GM18858 (cell line): ENCODE measurements around the gene ZNF516.

Experiments
- ATAC-seq: cut with Tn5 transposase; IDR thresholded peaks from one replicate; pipeline ENCODE4 v1.9.1; 2021; ENCODE audit not compliant: unreplicated experiment

Gene ZNF516

GRCh38 chr18:76514573-76514972 is 19.5 kb upstream of the ZNF516 start:
- ATAC-seq, result no peak

DNA sequence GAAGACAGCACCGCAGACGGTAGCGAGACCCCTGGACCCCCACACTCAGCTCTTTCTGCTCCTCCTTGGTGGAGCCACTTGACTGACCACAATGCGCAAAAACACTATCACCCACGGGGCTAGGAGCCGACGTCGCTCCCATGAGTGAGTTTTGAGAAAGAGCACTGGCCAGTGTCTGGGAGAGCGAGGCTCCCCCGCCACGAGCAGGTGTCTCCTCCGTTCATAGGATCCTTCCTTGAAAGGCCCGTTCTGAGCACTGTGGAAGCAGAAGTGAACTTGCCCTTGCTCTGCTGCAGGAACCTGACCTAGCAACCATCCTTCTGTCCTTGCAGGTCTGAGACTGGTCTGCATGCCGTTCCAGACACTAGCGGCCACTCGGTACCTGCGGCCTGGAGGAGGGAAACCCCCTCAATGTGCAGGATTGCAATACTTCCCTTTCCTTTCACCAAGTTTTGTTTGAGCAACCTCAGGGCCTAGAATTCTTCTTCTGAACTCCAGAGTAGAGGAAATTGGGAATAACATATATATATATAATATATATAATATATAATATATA is 12.9 kb upstream of the ZNF516 start:
- ATAC-seq, result no peak

DNA sequence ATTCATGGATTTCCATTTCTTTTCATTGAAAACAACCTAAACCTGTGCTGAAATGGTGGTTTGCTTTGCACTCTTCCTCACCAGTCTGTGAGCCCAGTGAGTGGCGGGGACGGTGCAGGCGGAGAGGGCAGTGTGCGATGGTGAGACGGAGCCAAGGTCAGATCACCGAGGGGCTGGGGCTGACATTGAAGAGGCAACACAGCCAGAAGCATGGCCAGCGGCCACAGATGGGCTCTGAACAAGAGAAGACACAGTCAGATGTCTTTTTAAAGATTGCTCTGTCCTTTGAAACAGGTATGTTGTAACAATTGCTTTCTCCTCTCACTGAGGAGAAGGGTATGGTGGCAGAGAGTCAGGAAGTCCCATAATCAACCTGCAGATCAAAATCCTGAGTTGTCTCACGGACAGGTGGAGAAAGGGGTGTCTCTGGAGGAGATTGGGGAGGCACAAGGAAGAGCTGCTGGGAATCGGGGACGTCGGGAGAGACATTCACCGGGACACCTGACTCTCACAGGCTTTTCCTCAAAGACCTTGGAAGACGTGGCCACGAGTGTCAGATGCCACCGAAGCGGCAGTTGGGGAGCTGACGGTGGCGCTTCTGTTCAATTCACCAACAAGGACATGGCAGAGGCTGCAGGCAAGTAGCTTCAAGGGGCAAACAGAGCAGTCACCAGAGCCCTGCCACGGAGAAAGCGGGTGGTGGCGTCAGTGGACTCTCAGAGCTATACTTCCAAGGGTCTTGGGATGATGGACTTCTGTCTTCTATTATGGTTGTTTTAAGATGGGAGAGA is 12.1 kb upstream of the ZNF516 start:
- no peak for ATAC-seq

GRCh38 chr18:76506395-76506794 is 11.4 kb upstream of the ZNF516 start:
- ATAC-seq, result no peak

- no peak for ATAC-seq
These were observed 10.6 kb upstream of the ZNF516 start for GRCh38 chr18:76505614-76506013.

DNA sequence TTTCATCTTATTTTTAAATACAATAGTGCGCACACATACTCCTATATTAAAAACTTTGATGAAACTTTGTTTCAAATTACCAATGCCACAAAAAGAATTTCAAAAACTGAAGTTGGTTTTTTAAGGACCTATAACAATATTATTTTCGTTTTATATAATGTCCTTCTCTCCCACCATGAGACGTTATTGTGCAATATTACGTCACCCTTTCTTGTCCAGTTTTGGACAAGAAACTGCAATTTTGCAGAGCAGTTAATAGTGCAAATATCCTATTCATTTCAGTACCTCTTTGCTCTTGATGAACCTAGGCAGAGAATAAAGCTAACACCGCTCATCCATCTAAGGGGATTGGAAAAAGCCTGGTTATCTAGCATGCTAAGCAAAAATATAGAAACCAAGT is 9.7 kb upstream of the ZNF516 start:
- ATAC-seq, result no peak

GRCh38 chr18:76503649-76504386 is 8.8 kb upstream of the ZNF516 start:
- no peak for ATAC-seq

GRCh38 chr18:76502551-76502950 is 7.5 kb upstream of the ZNF516 start:
- no peak for ATAC-seq

DNA sequence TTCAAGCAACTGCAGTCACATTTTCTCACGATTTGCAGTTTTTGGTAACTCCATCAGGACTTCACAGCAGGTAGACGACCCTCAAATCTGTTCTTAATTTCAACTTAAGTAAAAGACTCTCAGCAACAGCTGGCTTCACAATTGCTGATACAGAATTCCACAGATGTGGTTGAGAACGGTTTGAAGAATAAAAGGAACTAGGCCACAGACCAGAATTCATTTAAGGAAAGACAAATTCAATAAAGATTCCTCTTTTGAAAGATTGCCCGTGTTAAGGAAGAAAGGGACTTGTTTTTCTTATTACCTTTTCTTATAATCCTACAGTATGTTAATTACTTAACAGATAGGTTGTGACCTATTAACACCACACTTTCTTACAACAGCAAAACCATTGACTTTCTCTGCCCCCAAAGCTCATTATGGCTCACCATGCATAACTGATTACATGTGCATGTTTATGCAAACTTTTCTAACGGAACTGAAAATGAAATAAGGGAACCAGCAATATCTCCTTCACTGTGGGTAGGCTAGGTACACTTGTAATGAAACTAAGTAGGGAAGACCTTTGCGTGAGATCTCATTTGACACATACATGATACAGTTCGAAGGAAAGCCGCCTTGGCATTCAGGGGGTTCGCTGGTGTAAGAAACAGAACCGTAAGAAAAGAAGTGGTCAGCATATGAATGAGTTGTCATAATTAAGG is 4.7 kb upstream of the ZNF516 start:
- peak; percentile 97 for ATAC-seq

DNA sequence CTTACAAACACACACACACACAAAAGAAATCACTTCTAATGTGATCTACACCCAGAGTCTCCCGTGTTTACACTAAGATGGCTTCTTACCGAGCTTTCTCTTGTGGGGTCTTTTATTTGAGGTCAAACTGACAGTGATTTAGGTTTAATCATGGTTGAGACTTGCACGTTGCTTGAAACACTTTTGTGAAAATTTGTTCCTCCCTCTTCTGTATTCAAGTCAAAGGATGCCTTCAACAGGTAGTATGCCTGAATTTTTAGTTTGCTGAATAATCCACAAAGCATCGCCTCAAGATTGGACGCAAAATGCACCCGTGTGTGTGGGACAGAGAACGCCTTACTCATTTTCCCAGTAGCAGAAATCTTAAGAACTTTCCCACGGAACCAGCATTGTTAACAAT is 4.0 kb upstream of the ZNF516 start:
- ATAC-seq, result no peak

- no peak for ATAC-seq
These were observed 3.0 kb upstream of the ZNF516 start for GRCh38 chr18:76498064-76498463.

DNA sequence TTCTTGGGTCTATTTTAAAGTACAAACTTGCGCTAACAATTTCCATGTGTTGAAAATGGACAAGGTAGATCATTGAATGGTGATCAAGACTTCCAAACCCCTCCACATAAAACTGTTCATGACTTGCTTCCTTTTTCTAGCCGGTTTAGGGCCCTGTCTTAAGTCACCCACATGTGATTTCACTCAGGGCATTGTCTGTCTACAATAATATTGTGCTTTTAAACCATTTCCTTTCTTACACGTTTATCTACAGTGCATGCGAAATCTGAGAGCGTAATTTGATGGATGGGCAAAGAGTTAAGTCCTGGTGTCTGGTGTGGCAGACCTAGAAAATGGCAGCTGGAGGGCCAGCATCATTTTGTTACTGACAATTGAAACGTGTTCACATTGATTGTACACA is 2.0 kb upstream of the ZNF516 start:
- no peak for ATAC-seq

- no peak for ATAC-seq
These were observed 1.3 kb upstream of the ZNF516 start for GRCh38 chr18:76496194-76496890.

GRCh38 chr18:76495435-76496193 is 572 bp upstream of the ZNF516 start:
- ATAC-seq, result no peak

GRCh38 chr18:76494231-76495005 is 624 bp downstream of the ZNF516 start:
- ATAC-seq, result no peak

- peak; percentile 1 for ATAC-seq
These were observed 1.6 kb downstream of the ZNF516 start for GRCh38 chr18:76493213-76494161.

GRCh38 chr18:76492669-76493212 is 2.3 kb downstream of the ZNF516 start:
- peak; percentile 66 for ATAC-seq
